ENCODE measurements around the gene HMX3.

Gene HMX3

DNA sequence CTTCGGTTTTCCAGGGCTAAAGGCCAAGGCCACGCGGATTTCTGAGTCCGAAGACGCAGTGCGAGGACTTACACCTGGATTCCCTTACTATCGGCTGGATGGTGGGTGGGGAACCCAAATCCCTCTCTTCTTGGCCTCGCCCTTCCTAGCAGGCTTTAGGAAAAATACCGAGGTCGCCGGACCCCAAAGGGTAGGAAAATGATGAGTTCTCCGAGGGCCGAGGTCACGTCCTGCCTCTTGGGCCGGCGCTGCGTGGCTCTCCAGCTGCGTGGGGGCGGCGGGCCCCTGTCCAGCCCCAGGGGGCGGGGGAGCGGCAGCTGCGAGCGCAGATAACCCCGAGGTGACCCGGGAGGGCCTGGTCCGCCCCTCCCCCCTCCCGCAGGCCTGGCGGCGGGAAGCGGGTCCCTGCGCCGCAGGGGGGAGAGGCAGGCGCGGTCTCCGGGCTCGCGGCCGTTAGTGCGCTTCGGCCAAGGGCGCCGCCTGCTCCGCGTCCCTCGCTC is 805 bp upstream of the HMX3 start:
- DNase-seq = no peak

DNA sequence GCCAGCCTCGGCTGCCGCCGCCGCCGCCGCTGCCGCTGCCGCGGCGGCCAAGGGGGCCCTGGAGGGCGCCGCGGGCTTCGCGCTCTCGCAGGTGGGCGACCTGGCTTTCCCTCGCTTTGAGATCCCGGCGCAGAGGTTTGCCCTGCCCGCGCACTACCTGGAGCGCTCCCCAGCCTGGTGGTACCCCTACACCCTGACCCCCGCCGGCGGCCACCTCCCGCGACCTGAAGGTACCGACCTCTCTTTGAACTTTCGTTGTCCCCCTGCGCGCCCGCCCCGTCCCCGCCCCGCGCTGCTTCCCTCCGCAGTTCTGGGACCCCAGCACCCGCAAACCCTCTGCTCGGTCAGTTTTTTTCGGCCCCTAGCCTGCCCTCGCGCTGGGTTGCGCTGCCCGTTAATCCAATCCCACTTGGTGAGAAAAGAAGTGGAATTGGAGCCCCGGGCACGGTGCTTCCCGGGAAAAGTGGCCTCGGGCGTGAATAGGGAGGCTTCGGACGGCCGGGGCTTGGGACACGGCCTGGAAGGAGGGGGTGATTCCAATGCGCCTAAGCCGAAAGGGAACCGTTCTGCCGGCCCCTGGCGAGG is 543 bp downstream of the HMX3 start:
- DNase-seq = no peak

- DNase-seq = no peak
Observed at GRCh38 chr10:123136806-123137642, 1.3 kb downstream of the HMX3 start.

GRCh38 chr10:123139165-123139520 is 3.4 kb downstream of the HMX3 start:
- no peak for DNase-seq

GRCh38 chr10:123139521-123140163 is 3.9 kb downstream of the HMX3 start:
- DNase-seq = no peak

DNA sequence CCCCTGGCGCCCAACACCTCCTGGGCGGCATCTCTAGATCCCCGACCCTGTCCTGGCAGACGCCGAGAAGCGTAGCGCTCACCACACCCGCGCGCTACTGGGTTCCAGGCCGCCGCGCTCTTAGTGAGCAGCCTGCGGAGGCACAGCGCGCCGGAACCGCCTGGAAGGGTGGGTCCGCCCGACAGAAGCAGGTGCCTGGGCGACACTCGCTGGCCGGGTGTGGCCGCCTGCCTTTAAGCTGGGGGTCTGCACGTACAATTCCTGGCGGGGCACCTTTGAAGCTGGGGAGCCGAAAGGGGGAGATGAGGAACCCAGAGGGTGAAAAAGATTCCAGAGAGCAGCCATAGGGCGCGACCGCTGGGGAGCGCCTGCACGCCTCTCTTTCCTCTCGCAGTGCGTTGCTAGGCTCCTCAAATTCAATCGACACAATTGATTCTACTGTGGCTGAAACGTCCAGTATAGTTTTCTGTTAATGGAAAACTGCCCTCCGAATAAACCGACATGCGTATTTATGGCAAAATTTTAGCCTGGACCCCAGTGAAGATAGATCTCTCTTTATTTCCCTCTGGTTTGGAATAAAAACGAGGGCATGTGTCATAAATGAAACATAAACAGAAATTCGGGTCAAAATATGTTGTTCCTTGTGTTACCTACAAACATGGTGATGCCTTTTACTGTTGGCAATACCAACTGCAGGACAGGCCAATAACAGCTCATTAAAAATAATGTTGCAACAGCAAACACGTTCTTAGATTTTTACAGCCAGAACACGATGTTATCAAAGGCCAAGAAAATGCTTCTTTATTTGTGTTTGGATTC is 4.6 kb downstream of the HMX3 start:
- no peak for DNase-seq

GRCh38 chr10:123140983-123141390 is 5.2 kb downstream of the HMX3 start:
- DNase-seq = no peak

GRCh38 chr10:123141791-123142700 is 6.3 kb downstream of the HMX3 start:
- DNase-seq = no peak

DNA sequence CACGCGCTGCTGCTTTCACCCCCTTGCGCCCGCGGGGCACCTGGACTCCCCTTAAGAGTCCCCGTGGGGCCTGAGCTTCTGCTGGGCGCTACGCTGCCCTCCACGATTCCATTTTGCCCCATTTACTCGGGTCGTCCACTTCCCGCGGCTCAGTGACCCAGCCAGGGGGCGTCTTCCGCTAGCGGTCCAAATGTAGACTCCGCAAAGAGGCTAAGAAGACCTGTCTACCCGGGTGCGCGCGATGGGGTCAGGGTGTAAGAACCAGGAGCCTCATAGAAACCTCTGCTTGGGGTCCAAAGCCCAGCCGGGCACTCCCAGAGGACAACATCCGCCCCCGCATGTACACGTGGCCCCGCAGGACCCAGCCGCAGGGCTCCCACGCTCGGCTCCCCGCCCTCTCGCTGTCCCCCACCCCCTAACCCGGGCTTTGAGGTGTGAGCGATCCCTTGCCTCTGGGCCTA is 7.0 kb downstream of the HMX3 start:
- DNase-seq = no peak

DNA sequence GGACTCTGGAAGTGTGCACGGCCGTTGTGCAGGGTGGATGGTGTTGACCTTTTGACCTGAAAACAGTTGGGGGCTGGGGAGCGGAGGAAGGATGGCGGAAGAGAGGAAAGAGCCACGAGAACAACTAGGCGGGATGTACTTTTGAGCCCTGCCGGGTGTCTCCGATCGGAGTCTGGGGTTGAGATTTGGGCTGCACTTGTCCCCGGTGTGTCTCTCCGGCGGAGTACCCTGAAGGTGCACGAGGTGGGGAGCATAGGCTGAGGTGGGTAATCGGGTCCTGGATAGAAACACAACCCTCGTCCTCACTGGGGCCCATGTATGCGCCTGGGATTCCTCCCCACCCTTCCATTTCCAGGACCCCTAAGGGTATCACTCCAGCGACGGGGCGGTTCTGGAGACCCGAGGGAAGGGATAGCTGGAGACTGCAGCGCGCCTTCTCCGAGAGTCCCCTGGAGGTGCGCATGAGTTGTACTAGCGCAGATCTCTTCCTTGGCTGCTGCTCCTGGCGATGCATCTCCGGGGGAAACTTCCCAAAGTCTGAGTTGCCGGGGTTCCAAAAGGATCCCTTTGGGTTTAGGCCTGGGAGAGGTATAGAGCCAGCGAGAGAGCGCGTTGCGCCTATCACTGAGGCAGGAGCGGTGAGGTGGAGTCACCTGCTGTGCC is 7.5 kb downstream of the HMX3 start:
- no peak for DNase-seq

GRCh38 chr10:123143825-123144168 is 8.0 kb downstream of the HMX3 start:
- no peak for DNase-seq

DNA sequence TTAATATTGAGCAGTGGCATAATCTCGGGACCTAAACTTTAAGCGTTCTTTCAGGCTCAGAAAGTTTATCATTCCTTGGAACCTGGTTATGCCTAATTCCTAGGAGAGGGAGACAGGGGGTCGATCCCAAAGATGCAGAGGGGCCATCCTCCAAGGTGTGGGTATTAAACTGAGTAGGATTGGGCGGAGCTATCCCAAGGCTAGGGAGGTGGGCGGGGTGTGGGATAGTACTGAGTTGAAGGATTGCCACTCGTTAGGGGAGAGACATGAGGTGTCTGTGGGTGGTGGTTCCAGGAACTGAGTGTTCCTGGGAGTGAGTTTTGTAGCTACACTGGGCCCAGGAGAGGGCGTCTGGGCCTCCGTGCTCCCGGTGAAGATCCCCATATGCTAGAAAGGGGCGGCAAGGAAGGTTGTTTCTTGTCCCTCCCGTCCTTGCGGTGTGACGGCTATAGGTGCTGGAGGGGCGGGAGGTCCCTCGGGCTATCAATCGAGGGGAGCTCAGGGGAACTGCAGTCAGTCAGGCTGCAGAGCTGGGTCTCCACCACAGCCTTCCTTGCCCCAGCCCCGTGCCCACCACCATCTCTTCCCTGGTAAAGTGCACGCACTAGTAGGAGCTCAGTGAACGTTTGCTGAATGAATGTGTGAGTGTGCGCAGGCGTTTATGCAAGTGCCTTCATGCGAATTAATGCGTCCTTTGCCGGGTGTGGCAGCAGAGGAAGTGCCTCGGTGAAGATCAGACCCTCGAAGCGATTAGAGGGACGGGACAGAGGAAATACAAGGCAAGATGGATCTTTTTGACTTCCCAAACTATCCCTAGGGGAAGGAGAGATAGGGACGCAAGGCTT is 9.1 kb downstream of the HMX3 start:
- DNase-seq = no peak

GRCh38 chr10:123145542-123146012 is 9.8 kb downstream of the HMX3 start:
- no peak for DNase-seq

GRCh38 chr10:123146013-123146893 is 10.5 kb downstream of the HMX3 start:
- DNase-seq = no peak

DNA sequence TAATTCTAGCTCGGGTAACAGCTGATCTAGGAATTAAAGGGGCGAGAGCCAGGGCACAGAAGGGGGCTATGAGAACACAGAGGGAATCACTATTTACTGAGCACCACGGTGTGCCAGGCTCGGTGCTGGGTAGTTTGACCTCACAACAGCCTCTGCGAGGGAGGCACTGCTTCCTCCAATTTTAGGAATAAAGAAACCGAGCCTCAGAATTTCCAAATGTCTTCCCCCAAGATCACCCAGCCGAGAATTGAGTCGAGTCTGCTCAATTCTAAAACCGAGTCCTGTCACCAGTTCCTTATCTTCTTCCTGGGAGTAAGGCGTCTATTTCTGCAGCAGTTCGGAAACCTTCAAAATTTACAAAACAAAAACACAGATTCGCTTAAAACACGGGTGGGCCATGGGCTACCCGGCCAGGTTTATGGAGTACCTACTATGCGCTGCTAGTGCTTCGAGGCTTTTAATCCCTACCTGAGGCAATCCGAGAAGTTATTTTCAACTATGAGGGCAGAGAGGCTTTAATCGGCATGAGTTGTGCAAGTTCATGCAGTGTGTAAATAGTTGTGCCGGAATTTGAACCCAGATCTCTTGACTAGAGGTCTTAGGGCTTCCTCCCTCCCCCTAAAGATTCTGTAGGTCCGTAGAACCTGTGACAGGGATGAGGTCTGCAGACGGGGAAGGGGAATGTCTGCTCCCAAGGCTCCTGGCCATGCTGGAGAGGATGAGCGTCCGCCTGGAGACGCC is 11.3 kb downstream of the HMX3 start:
- no peak for DNase-seq

GRCh38 chr10:123147635-123148413 is 12.1 kb downstream of the HMX3 start, which contains the start of gene HMX2:
Gene HMX2, plus strand, starts transcription at chr10:123148136. Its CDS starts 243 bp downstream, at chr10:123148379.
- peak; percentile 45 for DNase-seq

DNA sequence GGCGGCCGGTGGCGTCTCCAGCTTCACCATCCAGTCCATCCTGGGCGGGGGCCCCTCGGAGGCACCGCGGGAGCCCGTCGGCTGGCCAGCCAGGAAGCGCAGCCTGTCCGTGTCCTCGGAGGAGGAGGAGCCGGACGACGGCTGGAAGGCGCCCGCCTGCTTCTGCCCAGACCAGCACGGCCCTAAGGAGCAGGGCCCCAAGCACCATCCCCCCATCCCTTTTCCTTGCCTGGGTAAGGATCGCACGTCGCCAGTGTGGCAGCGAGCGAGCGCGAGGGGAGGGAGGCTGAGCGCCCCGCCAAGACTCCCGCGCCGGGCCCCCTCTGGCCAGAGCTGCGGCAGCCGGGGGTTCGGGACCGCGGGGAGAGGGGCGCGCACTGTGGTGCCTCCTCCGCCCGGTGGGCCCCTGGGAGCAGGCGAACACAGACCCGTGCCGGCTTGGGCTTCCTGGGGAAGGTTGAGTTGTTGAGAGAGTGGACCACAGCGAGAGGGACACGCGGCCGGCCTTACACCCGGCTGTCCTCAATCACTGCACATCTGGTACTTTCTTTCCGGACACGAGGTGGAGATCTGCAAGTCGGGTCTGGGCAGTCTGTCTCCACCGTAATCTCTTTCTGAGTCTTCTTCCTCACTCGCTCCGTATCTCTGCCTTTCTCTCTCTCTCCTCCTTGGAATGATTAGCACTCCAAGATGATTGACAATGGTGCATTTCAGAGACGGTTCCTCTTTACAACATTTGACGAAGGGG is 12.8 kb downstream of the HMX3 start:
- peak; percentile 4 for DNase-seq

Data from COR-L47 (cell line).